HepG2 (cell line): ENCODE data around the gene SND1.

Experiments used
- FOXK1 ChIP-seq: sonication (generic); formaldehyde crosslinking; IDR thresholded peaks from 2 replicates; pipeline ENCODE4 v1.4.0; 2020; ENCODE audit warnings: low read depth, missing genetic modification reagents, borderline replicate concordance
- LCORL ChIP-seq, 2 experiments: fragments of 450-650 bp in 1 of 2; sonication (generic) in 1 of 2; formaldehyde crosslinking in 1 of 2; IDR thresholded peaks; 2 replicates each; pipeline versions ENCODE4 v1.5.0 to v1.6.1; 2017 to 2020; ENCODE audit warnings: antibody characterized with exemption in 1 of 2, missing genetic modification reagents in 1 of 2
- RAD21 ChIP-seq: fragments of 450-650 bp; formaldehyde crosslinking; IDR thresholded peaks from 2 replicates; pipeline ENCODE4 v1.5.0; 2020; ENCODE audit warnings: mild to moderate bottlenecking
- SMAD3 ChIP-seq: sonication (generic); formaldehyde crosslinking; IDR thresholded peaks from 2 replicates; pipeline ENCODE4 v1.4.0; 2020; ENCODE audit warnings: missing genetic modification reagents
- TAF1 ChIP-seq: sonication (generic); formaldehyde crosslinking; IDR thresholded peaks from 2 replicates; pipeline ENCODE4 v1.4.0; 2020; ENCODE audit warnings: missing genetic modification reagents
- TRIM24 ChIP-seq: sonication (generic); formaldehyde crosslinking; IDR thresholded peaks from 2 replicates; pipeline ENCODE4 v1.8.0; 2022; ENCODE audit warnings: mild to moderate bottlenecking, missing genetic modification reagents
- ZBTB49 ChIP-seq: sonication (generic); formaldehyde crosslinking; IDR thresholded peaks from 2 replicates; pipeline ENCODE4 v1.4.0; 2020; ENCODE audit warnings: missing genetic modification reagents, borderline replicate concordance
- ZNF572 ChIP-seq: sonication (generic); formaldehyde crosslinking; IDR thresholded peaks from 2 replicates; pipeline ENCODE4 v1.5.1; 2020; ENCODE audit warnings: mild to moderate bottlenecking, missing genetic modification reagents

GRCh38 chr7:127930341-127931328, 278.6 kb downstream of the SND1 start:
- no peak for TF ChIP-seq RAD21 (CRISPR knock-in tag)
- TF ChIP-seq ZNF572: no peak
- TF ChIP-seq SMAD3 (CRISPR knock-in tag): no peak
- no peak for TF ChIP-seq FOXK1 (CRISPR knock-in tag)
- no peak for TF ChIP-seq ZBTB49 (CRISPR knock-in tag)
- TF ChIP-seq TRIM24 (CRISPR knock-in tag): no peak
- TF ChIP-seq LCORL (IDR thresholded peaks at IDR 0.05): no peak
- TF ChIP-seq LCORL (CRISPR knock-in tag; IDR thresholded peaks at IDR 0.05): no peak
- TF ChIP-seq TAF1 (CRISPR knock-in tag): no peak
